ENCODE measurements around the gene ATG101. TPM values are rescaled to one million over a fixed set of nuclear protein-coding genes. Genes with fewer than 3 reads are reported as not detected.
"Not testable (repeated sequence)": the region's sequence is repeated elsewhere in the genome, so short reads cannot be mapped to it uniquely, and the experiment has no call there.

ATG101 gene
- total and polyA plus RNA-seq, 2 donors (not counting 1 experiment from before 2014, with no cell fraction given) = 19.4 to 50.3 TPM

DNA sequence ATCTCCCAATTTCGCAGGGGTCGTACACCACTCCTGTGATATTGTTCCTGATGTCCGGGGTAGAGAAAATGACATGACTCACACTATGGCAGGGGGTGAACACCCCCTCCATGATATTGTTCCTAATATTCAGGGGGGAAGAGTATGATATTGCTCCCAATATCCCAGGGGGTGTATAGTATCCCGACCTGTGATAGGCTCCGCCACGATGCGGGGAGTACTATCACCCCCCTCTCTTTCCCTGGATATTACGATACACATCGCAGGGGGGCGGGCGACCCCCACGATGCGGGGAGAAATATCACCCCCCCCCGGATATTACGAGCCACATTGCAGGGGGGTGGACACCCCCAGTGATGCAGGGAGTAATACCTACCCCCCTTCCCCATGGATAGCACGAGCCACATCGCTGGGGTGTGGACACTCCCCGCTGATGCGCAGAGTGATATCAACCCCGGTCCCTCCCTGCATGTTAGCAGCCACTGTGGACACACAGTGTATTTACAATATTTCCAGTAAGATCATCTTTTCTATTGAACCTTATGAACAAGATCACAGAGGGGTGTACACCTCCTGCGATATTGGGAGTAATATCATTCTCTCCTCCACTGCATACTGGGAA is 27.4 kb downstream of the ATG101 start:
- H3K4me3 Mint-ChIP-seq = no peak overlapping the region
- DNase-seq (no peak), ATAC-seq (ENCODE audit: low read depth) (no peak)
- Histone ChIP-seq H2AFZ (ENCODE audit: insufficient read depth, low read depth, low read length, poor library complexity, severe bottlenecking) (no peak overlapping the region), H3K36me3 (replicated peaks in 1 of 2; ENCODE audit: control extremely low read depth in 1 of 2, control insufficient read depth in 1 of 2, extremely low read depth in 1 of 2, insufficient read depth in 2 of 2, low read length in 1 of 2) (no peaks in the 10 kb centered on the region), H3K4me3 (ENCODE audit: control extremely low read depth in 1 of 5, extremely low read depth in 1 of 5, insufficient read depth in 1 of 5, low read depth in 2 of 5, low read length in 4 of 5) (no peak overlapping the region), H3K9me3 (ENCODE audit: control extremely low read depth in 1 of 3, control insufficient read depth in 2 of 3, insufficient read depth in 1 of 3, low read length in 2 of 3) (no peaks in the 10 kb centered on the region), H3K4me1 (ENCODE audit: control insufficient read depth in 2 of 2, insufficient read depth in 2 of 2, low read length in 2 of 2) (no peaks in the 10 kb centered on the region), H3K27ac (ENCODE audit: low read length in 2 of 2) (no peak overlapping the region), H3K4me2 (replicated peaks; ENCODE audit: low read depth, low read length, poor library complexity, severe bottlenecking) (no peak overlapping the region), H3K79me2 (ENCODE audit: control insufficient read depth, insufficient read depth, low read length) (no peaks in the 10 kb centered on the region), H4K20me1 (ENCODE audit: control insufficient read depth, insufficient read depth, low read length, poor library complexity, severe bottlenecking) (no peaks in the 10 kb centered on the region), H3K27me3 (replicated peaks in 1 of 4; ENCODE audit: control extremely low read depth in 1 of 4, control insufficient read depth in 3 of 4, insufficient read depth in 4 of 4, low read length in 3 of 4) (peaks cover 0 to 11% (median 4%) of the 10 kb centered on the region in 4 experiments), H3K9ac (ENCODE audit: low read length) (no peak overlapping the region)
- WGBS (ENCODE audit: insufficient coverage) = 84% methylated on average over 5 of the region's 21 CpGs
- ChIA-PET CTCF (interaction anchor here (1.0 kb wide), 1 partner anchor 72 kb away, joined by 4 read pairs; no protein-coding TSS in a partner anchor), POLR2A (no interaction called here)
- H3K9me3 Mint-ChIP-seq (ENCODE audit: insufficient read depth) = no peaks in the 10 kb centered on the region
- TF ChIP-seq EZH2 (IDR thresholded peaks at IDR 0.05; ENCODE audit: borderline replicate concordance, insufficient read depth, low read depth, low read length, poor library complexity, severe bottlenecking) = no peak
- TF ChIP-seq, protein P1, sequence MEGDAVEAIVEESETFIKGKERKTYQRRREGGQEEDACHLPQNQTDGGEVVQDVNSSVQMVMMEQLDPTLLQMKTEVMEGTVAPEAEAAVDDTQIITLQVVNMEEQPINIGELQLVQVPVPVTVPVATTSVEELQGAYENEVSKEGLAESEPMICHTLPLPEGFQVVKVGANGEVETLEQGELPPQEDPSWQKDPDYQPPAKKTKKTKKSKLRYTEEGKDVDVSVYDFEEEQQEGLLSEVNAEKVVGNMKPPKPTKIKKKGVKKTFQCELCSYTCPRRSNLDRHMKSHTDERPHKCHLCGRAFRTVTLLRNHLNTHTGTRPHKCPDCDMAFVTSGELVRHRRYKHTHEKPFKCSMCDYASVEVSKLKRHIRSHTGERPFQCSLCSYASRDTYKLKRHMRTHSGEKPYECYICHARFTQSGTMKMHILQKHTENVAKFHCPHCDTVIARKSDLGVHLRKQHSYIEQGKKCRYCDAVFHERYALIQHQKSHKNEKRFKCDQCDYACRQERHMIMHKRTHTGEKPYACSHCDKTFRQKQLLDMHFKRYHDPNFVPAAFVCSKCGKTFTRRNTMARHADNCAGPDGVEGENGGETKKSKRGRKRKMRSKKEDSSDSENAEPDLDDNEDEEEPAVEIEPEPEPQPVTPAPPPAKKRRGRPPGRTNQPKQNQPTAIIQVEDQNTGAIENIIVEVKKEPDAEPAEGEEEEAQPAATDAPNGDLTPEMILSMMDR (IDR thresholded peaks at IDR 0.05) = no peak
- intact Hi-C loops (cut with micrococcal nuclease) = no loop called here
- H3K4me1 Mint-ChIP-seq = no peaks in the 10 kb centered on the region
- peaks cover 40% of the 10 kb centered on the region for H3K27me3 Mint-ChIP-seq
- no peak overlapping the region for H3K27ac Mint-ChIP-seq

DNA sequence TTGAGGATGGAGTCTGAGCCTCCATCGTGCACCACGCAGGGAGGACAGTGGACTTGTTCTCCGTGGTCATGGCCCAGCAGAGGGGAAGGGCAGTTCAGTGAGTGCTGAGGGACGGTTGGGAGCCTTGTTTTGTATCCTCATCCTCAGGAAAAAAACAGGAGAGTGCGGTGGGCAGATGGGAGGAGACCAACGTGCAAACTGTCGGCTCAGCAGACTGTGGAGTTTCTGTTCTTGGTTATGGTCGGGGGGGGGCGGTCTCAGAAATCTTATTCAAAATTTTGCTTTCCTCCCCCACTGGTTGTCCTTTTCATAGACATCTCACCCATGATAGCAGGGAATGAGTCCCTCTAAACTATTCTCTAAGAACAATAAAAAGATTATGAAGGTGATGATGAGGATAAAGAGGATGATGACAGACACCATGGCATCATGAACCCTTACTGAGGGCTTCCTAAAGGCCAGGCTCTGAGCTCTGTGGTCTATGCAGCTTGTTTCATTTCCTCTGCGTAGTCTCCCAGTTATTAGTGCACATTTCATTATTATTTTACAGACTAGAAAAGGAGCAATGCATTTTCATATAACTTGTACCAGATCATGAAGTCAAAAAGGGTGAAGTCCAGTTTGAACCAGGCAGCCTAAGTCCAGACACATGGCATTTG is 34.8 kb downstream of the ATG101 start:
- H3K9me3 Mint-ChIP-seq (ENCODE audit: insufficient read depth); POLR2A ChIA-PET; H3K79me2 ChIP-seq (ENCODE audit: control insufficient read depth, insufficient read depth, low read length); H3K27me3 ChIP-seq (replicated peaks in 1 of 4; ENCODE audit: control extremely low read depth in 1 of 4, control insufficient read depth in 3 of 4, insufficient read depth in 4 of 4, low read length in 3 of 4); intact Hi-C loops (cut with micrococcal nuclease); H4K20me1 ChIP-seq (ENCODE audit: control insufficient read depth, insufficient read depth, low read length, poor library complexity, severe bottlenecking); H3K4me3 ChIP-seq (ENCODE audit: control extremely low read depth in 1 of 5, extremely low read depth in 1 of 5, insufficient read depth in 1 of 5, low read depth in 2 of 5, low read length in 4 of 5); H2AFZ ChIP-seq (ENCODE audit: insufficient read depth, low read depth, low read length, poor library complexity, severe bottlenecking); ATAC-seq (ENCODE audit: low read depth); H3K36me3 ChIP-seq (replicated peaks in 1 of 2; ENCODE audit: control extremely low read depth in 1 of 2, control insufficient read depth in 1 of 2, extremely low read depth in 1 of 2, insufficient read depth in 2 of 2, low read length in 1 of 2); H3K27ac ChIP-seq (ENCODE audit: low read length in 2 of 2); H3K9me3 ChIP-seq (ENCODE audit: control extremely low read depth in 1 of 3, control insufficient read depth in 2 of 3, insufficient read depth in 1 of 3, low read length in 2 of 3): not testable (repeated sequence)
- Histone ChIP-seq H3K4me2 (replicated peaks; ENCODE audit: low read depth, low read length, poor library complexity, severe bottlenecking) (peak overlapping the region; percentile 44), H3K9ac (ENCODE audit: low read length) (peak overlapping the region; percentile 26), H3K4me1 (ENCODE audit: control insufficient read depth in 2 of 2, insufficient read depth in 2 of 2, low read length in 2 of 2) (peaks cover 14 to 16% of the 10 kb centered on the region in 2 donors)
- Mint-ChIP-seq H3K27ac (peak overlapping the region; percentile 74), H3K4me1 (peaks cover 18% of the 10 kb centered on the region), H3K4me3 (peak overlapping the region; percentile 81), H3K27me3 (peaks cover 13% of the 10 kb centered on the region)
- CTCF ChIA-PET = interaction anchor here (0.7 to 4.0 kb wide), 7 partner anchors 13 to 121 kb away, joined by 3 to 19 read pairs (median 4); no protein-coding TSS in a partner anchor
- DNase-seq = peak; percentile 55
- 38% methylated on average over 5 of the region's 10 CpGs for WGBS (ENCODE audit: insufficient coverage)
